WTC11 (cell line): ENCODE data around the gene TREML2. TPM values are rescaled to one million over a fixed set of nuclear protein-coding genes. Genes with fewer than 3 reads are reported as not detected.

Experiments
- ATAC-seq: fragments of 200-7000 bp; cut with Tn5 transposase; 2 replicates; pipeline ENCODE4 v1.10.0; 2021; ENCODE audit warnings: mild to moderate bottlenecking, moderate library complexity
- CTCF ChIA-PET: fragments of 300-600 bp; sonication (Branson Sonifier 250); formaldehyde crosslinking; loops from one replicate; lab custom pipeline; 2021; ENCODE audit warnings: antibody characterized with exemption; lab: Charles Lee
- POLR2A ChIA-PET: fragments of 350-600 bp; sonication (Branson Sonifier 250); formaldehyde crosslinking; loops from one replicate; lab custom pipeline; 2021; ENCODE audit warnings: antibody characterized with exemption; lab: Charles Lee
- DNase-seq: peaks from one replicate; pipeline ENCODE4 v3.0.0; 2021; ENCODE audit warnings: low spot score
- H3K27ac Mint-ChIP-seq: 2 replicates; pipeline ENCODE4 v1.8.0; 2021; ENCODE audit warnings: mixed read lengths
- H3K27me3 Mint-ChIP-seq: 2 replicates; pipeline ENCODE4 v1.8.0; 2021; ENCODE audit warnings: low read depth, mild to moderate bottlenecking, moderate library complexity, mixed read lengths
- H3K36me3 Mint-ChIP-seq: 2 replicates; pipeline ENCODE4 v1.8.0; 2021; ENCODE audit warnings: mixed read lengths
- H3K4me1 Mint-ChIP-seq: 2 replicates; pipeline ENCODE4 v1.8.0; 2022; ENCODE audit warnings: mixed read lengths
- H3K4me3 Mint-ChIP-seq: 2 replicates; pipeline ENCODE4 v1.8.0; 2021; ENCODE audit warnings: mild to moderate bottlenecking, moderate library complexity, mixed read lengths
- H3K9me3 Mint-ChIP-seq: 2 replicates; pipeline ENCODE4 v1.8.0; 2021; ENCODE audit warnings: mixed read lengths
- E2F5 ChIP-seq: sonication (generic); formaldehyde crosslinking; IDR thresholded peaks from 2 replicates; pipeline ENCODE4 v1.8.1; 2022; ENCODE audit warnings: mild to moderate bottlenecking, moderate library complexity, missing genetic modification reagents
- ETV6 ChIP-seq: sonication (generic); formaldehyde crosslinking; IDR thresholded peaks from 2 replicates; pipeline ENCODE4 v1.8.1; 2022; ENCODE audit warnings: mild to moderate bottlenecking, missing genetic modification reagents
- GTF2I ChIP-seq: fragments of 250-450 bp; sonication (Bioruptor Pico); conservative IDR thresholded peaks from 2 replicates; pipeline ENCODE4 v1.4.0; 2021; ENCODE audit warnings: mild to moderate bottlenecking
- HMGXB4 ChIP-seq: sonication (generic); formaldehyde crosslinking; IDR thresholded peaks from 2 replicates; pipeline ENCODE4 v1.8.1; 2023; ENCODE audit warnings: mild to moderate bottlenecking, moderate library complexity, missing genetic modification reagents
- IRF2 ChIP-seq: sonication (generic); formaldehyde crosslinking; IDR thresholded peaks from 2 replicates; pipeline ENCODE4 v1.8.0; 2022; ENCODE audit warnings: low read depth, missing genetic modification reagents, borderline replicate concordance
- MAX ChIP-seq: sonication (generic); formaldehyde crosslinking; IDR thresholded peaks from 2 replicates; pipeline ENCODE4 v1.8.0; 2022; ENCODE audit warnings: mild to moderate bottlenecking, missing genetic modification reagents
- PRRX2 ChIP-seq: fragments of 250-450 bp; sonication (Bioruptor Pico); IDR thresholded peaks from 2 replicates; pipeline ENCODE4 v1.8.0; 2021; ENCODE audit warnings: mild to moderate bottlenecking
- RELA ChIP-seq: sonication (generic); formaldehyde crosslinking; IDR thresholded peaks from 2 replicates; pipeline ENCODE4 v1.8.1; 2022; ENCODE audit warnings: missing genetic modification reagents, mild to moderate bottlenecking, borderline replicate concordance
- USF2 ChIP-seq: sonication (generic); formaldehyde crosslinking; IDR thresholded peaks from 2 replicates; pipeline ENCODE4 v1.8.1; 2023; ENCODE audit warnings: mild to moderate bottlenecking, missing genetic modification reagents, moderate library complexity
- ZNF121 ChIP-seq: sonication (generic); formaldehyde crosslinking; IDR thresholded peaks from 2 replicates; pipeline ENCODE4 v1.8.0; 2023; ENCODE audit warnings: missing genetic modification reagents
- ZNF232 ChIP-seq: sonication (generic); formaldehyde crosslinking; IDR thresholded peaks from 2 replicates; pipeline ENCODE4 v1.8.0; 2022; ENCODE audit warnings: mild to moderate bottlenecking, missing genetic modification reagents
- ZNF423 ChIP-seq: fragments of 250-450 bp; sonication (Bioruptor Pico); IDR thresholded peaks from 2 replicates; pipeline ENCODE4 v2.1.2; 2022; ENCODE audit warnings: mild to moderate bottlenecking, moderate library complexity
- ZNF671 ChIP-seq: fragments of 250-450 bp; sonication (Bioruptor Pico); IDR thresholded peaks from 2 replicates; pipeline ENCODE4 v1.8.0; 2021; ENCODE audit warnings: mild to moderate bottlenecking
- total RNA-seq: library from RNA; stranded (reverse); gene quantifications from 3 replicates; pipeline ENCODE4 v1.2.3, GENCODE V29; 2021
- TF ChIP-seq, protein P1 (sequence below): sonication (generic); formaldehyde crosslinking; IDR thresholded peaks from 2 replicates; pipeline ENCODE4 v1.8.1; 2023; ENCODE audit warnings: mild to moderate bottlenecking, missing genetic modification reagents
- TF ChIP-seq, protein P2 (sequence below): sonication (generic); formaldehyde crosslinking; conservative IDR thresholded peaks from 2 replicates; pipeline ENCODE4 v1.8.1; 2023; ENCODE audit warnings: mild to moderate bottlenecking, low read depth, missing genetic modification reagents, moderate library complexity
- TF ChIP-seq, protein P3 (sequence below): sonication (generic); formaldehyde crosslinking; conservative IDR thresholded peaks from 2 replicates; pipeline ENCODE4 v1.8.1; 2022; ENCODE audit warnings: mild to moderate bottlenecking, missing genetic modification reagents
- TF ChIP-seq, protein P4 (sequence below): fragments of 250-450 bp; sonication (Bioruptor Pico); conservative IDR thresholded peaks from 2 replicates; pipeline ENCODE4 v1.9.0; 2021; ENCODE audit warnings: mild to moderate bottlenecking
- TF ChIP-seq, protein P5 (sequence below): sonication (generic); formaldehyde crosslinking; IDR thresholded peaks from 2 replicates; pipeline ENCODE4 v1.8.0; 2022; ENCODE audit warnings: mild to moderate bottlenecking, missing genetic modification reagents
- TF ChIP-seq, protein P6 (sequence below): sonication (generic); formaldehyde crosslinking; IDR thresholded peaks from 2 replicates; pipeline ENCODE4 v1.8.0; 2023; ENCODE audit warnings: missing genetic modification reagents

The TREML2 gene
- total RNA-seq, 1 experiment from 2014 or later: 0.15 TPM

DNA sequence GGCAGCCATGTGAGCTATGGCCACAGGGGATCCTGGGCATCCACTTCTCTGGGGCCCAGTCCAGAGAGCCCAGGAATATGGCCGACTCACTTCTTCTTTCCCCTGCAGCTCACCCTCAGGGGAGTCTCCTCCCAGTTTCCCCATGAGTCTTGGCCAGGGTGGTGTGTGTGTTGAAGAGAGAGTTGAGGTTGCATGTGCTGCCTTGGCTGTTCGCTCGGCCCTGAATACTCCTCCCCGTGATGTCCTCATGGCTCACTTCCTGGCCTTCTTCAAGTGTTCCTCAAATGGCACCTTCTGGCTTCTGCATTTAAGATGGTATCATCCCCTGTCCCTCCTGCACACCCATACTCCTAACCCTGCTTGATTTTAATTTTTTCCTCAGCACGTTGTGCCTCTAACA lies 43.6 kb downstream of the TREML2 start (continued):
- TF ChIP-seq, protein P1, sequence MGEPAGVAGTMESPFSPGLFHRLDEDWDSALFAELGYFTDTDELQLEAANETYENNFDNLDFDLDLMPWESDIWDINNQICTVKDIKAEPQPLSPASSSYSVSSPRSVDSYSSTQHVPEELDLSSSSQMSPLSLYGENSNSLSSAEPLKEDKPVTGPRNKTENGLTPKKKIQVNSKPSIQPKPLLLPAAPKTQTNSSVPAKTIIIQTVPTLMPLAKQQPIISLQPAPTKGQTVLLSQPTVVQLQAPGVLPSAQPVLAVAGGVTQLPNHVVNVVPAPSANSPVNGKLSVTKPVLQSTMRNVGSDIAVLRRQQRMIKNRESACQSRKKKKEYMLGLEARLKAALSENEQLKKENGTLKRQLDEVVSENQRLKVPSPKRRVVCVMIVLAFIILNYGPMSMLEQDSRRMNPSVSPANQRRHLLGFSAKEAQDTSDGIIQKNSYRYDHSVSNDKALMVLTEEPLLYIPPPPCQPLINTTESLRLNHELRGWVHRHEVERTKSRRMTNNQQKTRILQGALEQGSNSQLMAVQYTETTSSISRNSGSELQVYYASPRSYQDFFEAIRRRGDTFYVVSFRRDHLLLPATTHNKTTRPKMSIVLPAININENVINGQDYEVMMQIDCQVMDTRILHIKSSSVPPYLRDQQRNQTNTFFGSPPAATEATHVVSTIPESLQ (CRISPR knock-in tag): no peak
- TF ChIP-seq, all 79 proteins: peak for 0

DNA sequence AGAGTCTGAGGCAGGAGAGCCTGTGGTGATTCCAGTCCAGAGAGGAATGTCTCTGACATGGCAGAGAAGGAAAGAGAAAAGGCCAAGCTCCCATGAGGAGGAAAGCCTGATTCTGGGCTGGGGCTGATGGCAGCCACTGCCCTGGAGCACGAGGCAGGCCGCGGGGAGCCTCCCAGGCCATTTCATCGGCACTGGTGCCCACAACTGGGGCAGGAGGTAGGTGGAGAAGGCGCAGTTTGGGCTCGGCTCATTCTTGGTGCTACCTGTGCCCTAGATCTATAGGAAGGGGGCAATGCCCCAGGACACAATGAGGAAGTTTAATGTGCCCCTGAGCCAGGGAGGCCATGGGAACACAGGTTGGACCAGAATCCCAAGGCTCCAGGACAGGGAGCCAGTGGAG lies 44.2 kb downstream of the TREML2 start:
- H3K4me3 Mint-ChIP-seq: no peak overlapping the region
- ATAC-seq: no peak
- H3K36me3 Mint-ChIP-seq: no peaks in the 10 kb centered on the region
- no peak for DNase-seq
- ChIA-PET POLR2A (no interaction called here), CTCF (no interaction called here)
- no peaks in the 10 kb centered on the region for H3K9me3 Mint-ChIP-seq
- H3K27ac Mint-ChIP-seq: no peak overlapping the region
- H3K27me3 Mint-ChIP-seq: peaks cover 3% of the 10 kb centered on the region; the same call in 1 of the 2 replicates
- TF ChIP-seq ZNF671 (CRISPR knock-in tag) (no peak), E2F5 (CRISPR knock-in tag) (no peak), IRF2 (CRISPR knock-in tag) (no peak), ZNF423 (no peak), USF2 (CRISPR knock-in tag) (no peak), GTF2I (CRISPR knock-in tag) (no peak)
- TF ChIP-seq, protein P2, sequence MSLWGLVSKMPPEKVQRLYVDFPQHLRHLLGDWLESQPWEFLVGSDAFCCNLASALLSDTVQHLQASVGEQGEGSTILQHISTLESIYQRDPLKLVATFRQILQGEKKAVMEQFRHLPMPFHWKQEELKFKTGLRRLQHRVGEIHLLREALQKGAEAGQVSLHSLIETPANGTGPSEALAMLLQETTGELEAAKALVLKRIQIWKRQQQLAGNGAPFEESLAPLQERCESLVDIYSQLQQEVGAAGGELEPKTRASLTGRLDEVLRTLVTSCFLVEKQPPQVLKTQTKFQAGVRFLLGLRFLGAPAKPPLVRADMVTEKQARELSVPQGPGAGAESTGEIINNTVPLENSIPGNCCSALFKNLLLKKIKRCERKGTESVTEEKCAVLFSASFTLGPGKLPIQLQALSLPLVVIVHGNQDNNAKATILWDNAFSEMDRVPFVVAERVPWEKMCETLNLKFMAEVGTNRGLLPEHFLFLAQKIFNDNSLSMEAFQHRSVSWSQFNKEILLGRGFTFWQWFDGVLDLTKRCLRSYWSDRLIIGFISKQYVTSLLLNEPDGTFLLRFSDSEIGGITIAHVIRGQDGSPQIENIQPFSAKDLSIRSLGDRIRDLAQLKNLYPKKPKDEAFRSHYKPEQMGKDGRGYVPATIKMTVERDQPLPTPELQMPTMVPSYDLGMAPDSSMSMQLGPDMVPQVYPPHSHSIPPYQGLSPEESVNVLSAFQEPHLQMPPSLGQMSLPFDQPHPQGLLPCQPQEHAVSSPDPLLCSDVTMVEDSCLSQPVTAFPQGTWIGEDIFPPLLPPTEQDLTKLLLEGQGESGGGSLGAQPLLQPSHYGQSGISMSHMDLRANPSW: no peak
- TF ChIP-seq, protein P3, sequence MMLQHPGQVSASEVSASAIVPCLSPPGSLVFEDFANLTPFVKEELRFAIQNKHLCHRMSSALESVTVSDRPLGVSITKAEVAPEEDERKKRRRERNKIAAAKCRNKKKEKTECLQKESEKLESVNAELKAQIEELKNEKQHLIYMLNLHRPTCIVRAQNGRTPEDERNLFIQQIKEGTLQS: no peak
- TF ChIP-seq, protein P4, sequence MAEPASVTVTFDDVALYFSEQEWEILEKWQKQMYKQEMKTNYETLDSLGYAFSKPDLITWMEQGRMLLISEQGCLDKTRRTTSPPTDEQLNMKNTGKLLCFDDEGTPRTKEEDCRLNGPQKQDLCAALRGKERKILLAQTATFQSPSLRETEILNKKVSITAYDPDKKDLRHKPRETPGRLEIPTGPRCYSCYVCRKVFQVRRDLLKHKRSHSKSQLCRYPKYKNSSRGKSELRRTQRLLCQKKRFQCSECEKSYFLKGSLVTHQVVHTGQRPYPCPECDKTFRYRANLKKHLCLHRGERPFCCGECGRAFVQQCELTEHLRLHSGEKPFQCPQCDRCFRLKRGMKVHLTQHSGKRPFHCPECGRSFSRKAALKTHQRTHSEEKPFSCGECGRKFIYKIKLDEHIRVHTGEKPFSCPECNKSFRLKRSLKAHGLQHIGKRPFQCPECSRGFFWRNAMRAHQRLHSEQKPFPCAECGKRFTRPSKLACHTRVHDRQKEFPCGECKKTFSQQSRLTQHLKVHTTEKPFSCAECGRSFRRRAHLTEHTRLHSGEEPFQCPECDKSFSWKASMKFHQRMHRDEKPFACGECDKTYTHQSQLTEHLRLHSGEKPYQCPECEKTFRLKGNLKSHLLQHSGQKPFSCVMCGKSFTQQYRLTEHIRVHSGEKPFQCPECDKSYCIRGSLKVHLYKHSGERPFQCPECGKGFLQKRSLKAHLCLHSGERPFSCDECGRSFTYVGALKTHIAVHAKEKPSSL (CRISPR knock-in tag): no peak
- TF ChIP-seq, protein P5, sequence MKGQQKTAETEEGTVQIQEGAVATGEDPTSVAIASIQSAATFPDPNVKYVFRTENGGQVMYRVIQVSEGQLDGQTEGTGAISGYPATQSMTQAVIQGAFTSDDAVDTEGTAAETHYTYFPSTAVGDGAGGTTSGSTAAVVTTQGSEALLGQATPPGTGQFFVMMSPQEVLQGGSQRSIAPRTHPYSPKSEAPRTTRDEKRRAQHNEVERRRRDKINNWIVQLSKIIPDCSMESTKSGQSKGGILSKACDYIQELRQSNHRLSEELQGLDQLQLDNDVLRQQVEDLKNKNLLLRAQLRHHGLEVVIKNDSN (CRISPR knock-in tag): no peak
- H3K4me1 Mint-ChIP-seq: peaks cover 11% of the 10 kb centered on the region

GRCh38 chr6:41156001-41156400 lies 44.9 kb downstream of the TREML2 start:
- no peak for ATAC-seq
- no peaks in the 10 kb centered on the region for H3K36me3 Mint-ChIP-seq
- no peak overlapping the region for H3K27ac Mint-ChIP-seq
- DNase-seq: no peak
- CTCF ChIA-PET: no interaction called here
- peaks cover 5% of the 10 kb centered on the region for H3K27me3 Mint-ChIP-seq
- H3K9me3 Mint-ChIP-seq: no peaks in the 10 kb centered on the region
- peaks cover 11% of the 10 kb centered on the region for H3K4me1 Mint-ChIP-seq
- TF ChIP-seq ETV6 (CRISPR knock-in tag) (no peak), HMGXB4 (CRISPR knock-in tag) (no peak), PRRX2 (no peak), ZNF121 (no peak), MAX (CRISPR knock-in tag) (no peak), RELA (no peak), ZNF232 (CRISPR knock-in tag) (no peak)
- TF ChIP-seq, protein P6, sequence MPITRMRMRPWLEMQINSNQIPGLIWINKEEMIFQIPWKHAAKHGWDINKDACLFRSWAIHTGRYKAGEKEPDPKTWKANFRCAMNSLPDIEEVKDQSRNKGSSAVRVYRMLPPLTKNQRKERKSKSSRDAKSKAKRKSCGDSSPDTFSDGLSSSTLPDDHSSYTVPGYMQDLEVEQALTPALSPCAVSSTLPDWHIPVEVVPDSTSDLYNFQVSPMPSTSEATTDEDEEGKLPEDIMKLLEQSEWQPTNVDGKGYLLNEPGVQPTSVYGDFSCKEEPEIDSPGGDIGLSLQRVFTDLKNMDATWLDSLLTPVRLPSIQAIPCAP: no peak
- TF ChIP-seq, protein P1 (CRISPR knock-in tag): no peak
- POLR2A ChIA-PET: no interaction called here
- no peak overlapping the region for H3K4me3 Mint-ChIP-seq
